ENCODE results near the gene INO80D. TPM values are rescaled to one million over a fixed set of nuclear protein-coding genes. Genes with fewer than 3 reads are reported as not detected.
"Not testable (repeated sequence)": the region's sequence is repeated elsewhere in the genome, so short reads cannot be mapped to it uniquely, and the experiment has no call there.

The INO80D gene
- total RNA-seq, 1 experiment from 2014 or later: 8.8 TPM

DNA sequence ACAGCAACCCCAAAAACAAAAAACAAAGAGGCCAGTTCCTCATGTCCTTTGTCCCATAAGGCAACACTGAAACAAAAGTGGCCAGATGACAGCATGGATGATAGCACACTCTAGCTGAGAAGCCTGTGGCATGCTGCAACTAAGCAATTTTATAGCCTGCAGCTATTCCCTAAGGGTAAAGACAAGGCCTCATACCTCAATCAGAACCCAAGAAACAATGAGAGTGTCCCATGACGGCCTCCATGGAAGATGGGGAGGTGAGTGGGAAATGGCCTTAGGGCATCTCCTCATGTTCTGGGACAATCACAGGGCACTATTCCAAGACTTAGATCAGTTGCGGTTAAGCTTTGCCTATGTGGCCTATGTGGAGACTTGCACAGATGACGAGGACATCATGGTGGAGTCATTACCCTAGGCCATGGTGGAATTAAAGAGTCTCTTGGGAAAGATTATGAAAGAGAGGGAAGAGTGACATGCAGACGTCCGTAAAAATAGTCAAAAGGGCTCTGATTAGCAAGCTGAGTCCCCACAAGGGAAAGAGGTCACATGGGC is 103.1 kb downstream of the INO80D start:
- Histone ChIP-seq H3K27me3 (ENCODE audit: low read length) (no peaks in the 10 kb centered on the region), H3F3A (ENCODE audit: low read length, unreplicated experiment) (no peaks in the 10 kb centered on the region), H3K27ac (ENCODE audit: low read length) (no peak overlapping the region), H3K4me3 (ENCODE audit: low read length) (no peak overlapping the region), H3K4me2 (ENCODE audit: low read length) (no peak overlapping the region), H4K20me1 (ENCODE audit: low read length) (no peaks in the 10 kb centered on the region), H3K79me2 (ENCODE audit: low read length) (no peaks in the 10 kb centered on the region), H3K9me3 (ENCODE audit: low read length) (no peaks in the 10 kb centered on the region), H3K36me3 (ENCODE audit: low read depth, low read length) (no peaks in the 10 kb centered on the region), H3K9me2 (replicated peaks; ENCODE audit: low read length) (no peaks in the 10 kb centered on the region), H3K4me1 (ENCODE audit: insufficient read depth, low read length) (no peaks in the 10 kb centered on the region), H2AFZ (ENCODE audit: low read length) (no peak overlapping the region), H3K9ac (ENCODE audit: low read length) (no peak overlapping the region)
- no TSS peak for BruUV-seq (replicated peaks)
- no peak for TF ChIP-seq CTCF (conservative IDR thresholded peaks at IDR 0.05; ENCODE audit: low read depth, low read length)
- no peak for TF ChIP-seq EZH2phosphoT487 (IDR thresholded peaks at IDR 0.05; ENCODE audit: borderline replicate concordance, low read length)
- TF ChIP-seq EZH2 (IDR thresholded peaks at IDR 0.05; ENCODE audit: low read length, unreplicated experiment): no peak
- POLR2A ChIA-PET (ENCODE audit: unreplicated experiment): no interaction called here
- ATAC-seq (no peak), DNase-seq (no peak)
- intact Hi-C loops (cut with micrococcal nuclease): no loop called here
- CTCF ChIA-PET: no interaction called here

DNA sequence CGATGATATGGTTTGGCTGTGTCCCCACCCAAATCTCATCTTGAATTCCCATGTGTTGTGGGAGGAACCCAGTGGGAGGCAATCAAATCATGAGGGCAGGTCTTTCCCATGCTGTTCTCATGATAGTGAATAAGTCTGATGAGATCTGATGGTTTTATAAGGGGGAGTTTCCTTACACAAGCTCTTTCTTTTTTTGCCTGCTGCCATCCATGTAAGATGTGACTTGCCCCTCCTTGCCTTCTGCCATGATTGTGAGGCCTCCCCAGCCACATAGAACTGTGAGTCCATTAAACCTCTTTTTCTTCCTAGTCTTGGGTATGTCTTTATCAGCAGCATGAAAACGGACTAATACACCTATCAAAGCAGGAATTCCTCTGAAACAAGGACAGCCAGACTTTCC is 107.2 kb downstream of the INO80D start:
- CTCF ChIA-PET; H2AFZ ChIP-seq (ENCODE audit: low read length); POLR2A ChIA-PET (ENCODE audit: unreplicated experiment); H3K9me2 ChIP-seq (replicated peaks; ENCODE audit: low read length); H3K4me3 ChIP-seq (ENCODE audit: low read length); intact Hi-C loops (cut with micrococcal nuclease); H3F3A ChIP-seq (ENCODE audit: low read length, unreplicated experiment); H3K9ac ChIP-seq (ENCODE audit: low read length); H3K27me3 ChIP-seq (ENCODE audit: low read length); H3K36me3 ChIP-seq (ENCODE audit: low read depth, low read length); H3K27ac ChIP-seq (ENCODE audit: low read length); H3K9me3 ChIP-seq (ENCODE audit: low read length); ATAC-seq; H3K79me2 ChIP-seq (ENCODE audit: low read length); H3K4me2 ChIP-seq (ENCODE audit: low read length); DNase-seq; H4K20me1 ChIP-seq (ENCODE audit: low read length); BruUV-seq (replicated peaks): not testable (repeated sequence)
- peaks cover 13% of the 10 kb centered on the region for H3K4me1 ChIP-seq (ENCODE audit: insufficient read depth, low read length)

DNA sequence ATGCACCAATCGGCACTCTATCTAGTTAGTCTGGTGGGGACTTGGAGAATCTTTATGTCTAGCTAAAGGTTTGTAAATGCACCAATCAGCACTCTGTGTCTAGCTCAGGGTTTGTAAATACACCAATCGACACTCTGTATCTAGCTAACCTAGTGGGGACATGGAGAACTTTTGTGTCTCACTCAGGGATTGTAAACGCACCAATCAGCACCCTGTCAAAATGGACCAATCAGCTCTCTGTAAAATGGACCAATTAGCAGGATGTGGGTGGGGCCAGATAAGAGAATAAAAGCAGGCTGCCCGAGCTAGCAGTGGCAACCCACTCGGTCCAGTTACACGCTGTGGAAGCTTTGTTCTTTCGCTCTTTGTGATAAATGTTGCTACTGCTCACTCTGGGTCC is 108.3 kb downstream of the INO80D start:
- H4K20me1 ChIP-seq (ENCODE audit: low read length); ATAC-seq; H3K4me2 ChIP-seq (ENCODE audit: low read length); H3F3A ChIP-seq (ENCODE audit: low read length, unreplicated experiment); H3K9me3 ChIP-seq (ENCODE audit: low read length); H3K9ac ChIP-seq (ENCODE audit: low read length); H3K27ac ChIP-seq (ENCODE audit: low read length); H3K9me2 ChIP-seq (replicated peaks; ENCODE audit: low read length); H3K36me3 ChIP-seq (ENCODE audit: low read depth, low read length); POLR2A ChIA-PET (ENCODE audit: unreplicated experiment); H2AFZ ChIP-seq (ENCODE audit: low read length); H3K79me2 ChIP-seq (ENCODE audit: low read length); BruUV-seq (replicated peaks); DNase-seq; CTCF ChIA-PET; H3K27me3 ChIP-seq (ENCODE audit: low read length); intact Hi-C loops (cut with micrococcal nuclease); H3K4me3 ChIP-seq (ENCODE audit: low read length): not testable (repeated sequence)
- peaks cover 13% of the 10 kb centered on the region for H3K4me1 ChIP-seq (ENCODE audit: insufficient read depth, low read length)

DNA sequence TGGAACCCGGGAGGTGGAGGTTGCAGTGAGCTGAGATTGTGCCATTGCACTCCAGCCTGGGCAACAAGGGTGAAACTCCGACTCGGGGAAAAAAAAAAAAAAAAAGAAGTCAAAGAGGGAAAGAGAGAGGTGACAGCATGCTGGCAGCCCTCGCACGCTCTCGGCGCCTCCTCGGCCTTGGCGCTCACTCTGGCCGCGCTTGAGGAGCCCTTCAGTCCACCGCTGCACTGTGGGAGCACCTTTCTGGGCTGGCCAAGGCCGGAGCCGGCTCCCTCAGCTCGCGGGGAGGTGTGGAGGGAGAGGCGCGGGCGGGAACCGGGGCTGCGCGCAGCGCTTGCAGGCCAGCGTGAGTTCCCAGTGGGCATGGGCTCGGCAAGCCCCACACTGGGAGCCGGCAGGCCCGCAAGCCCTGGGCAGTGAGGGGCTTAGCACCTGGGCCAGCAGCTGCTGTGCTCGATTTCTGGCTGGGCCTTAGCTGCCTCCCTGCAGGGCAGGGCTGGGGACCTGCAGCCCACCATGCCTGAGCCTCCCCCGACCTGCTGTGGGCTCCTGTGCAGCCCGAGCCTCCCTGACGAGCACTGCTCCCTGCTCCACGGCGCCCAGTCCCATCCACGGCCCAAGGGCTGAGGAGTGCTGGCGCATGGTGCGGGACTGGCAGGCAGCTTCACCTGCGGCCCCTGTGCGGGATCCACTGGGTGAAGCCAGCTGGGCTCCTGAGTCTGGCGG is 108.9 kb downstream of the INO80D start:
- CTCF ChIA-PET: interaction anchor here (0.5 kb wide), 1 partner anchor 1789 kb away, joined by 3 read pairs; no protein-coding TSS in a partner anchor

More for the DNA sequence above, 108.9 kb downstream of the INO80D start:
- H3K4me1 ChIP-seq (ENCODE audit: insufficient read depth, low read length): peaks cover 15% of the 10 kb centered on the region
- H3K9me2 ChIP-seq (replicated peaks; ENCODE audit: low read length); H3K27ac ChIP-seq (ENCODE audit: low read length); DNase-seq; H4K20me1 ChIP-seq (ENCODE audit: low read length); ATAC-seq; intact Hi-C loops (cut with micrococcal nuclease); H3K4me3 ChIP-seq (ENCODE audit: low read length); H3K79me2 ChIP-seq (ENCODE audit: low read length); H3K9me3 ChIP-seq (ENCODE audit: low read length); H3K27me3 ChIP-seq (ENCODE audit: low read length); H3K9ac ChIP-seq (ENCODE audit: low read length); H2AFZ ChIP-seq (ENCODE audit: low read length); H3K4me2 ChIP-seq (ENCODE audit: low read length); H3F3A ChIP-seq (ENCODE audit: low read length, unreplicated experiment); BruUV-seq (replicated peaks); POLR2A ChIA-PET (ENCODE audit: unreplicated experiment); H3K36me3 ChIP-seq (ENCODE audit: low read depth, low read length): not testable (repeated sequence)
